ENCODE results near the gene GPC6. TPM values are rescaled to one million over a fixed set of nuclear protein-coding genes. Genes with fewer than 3 reads are reported as not detected.

The GPC6 gene
- total RNA-seq, 1 donor from 2014 or later: 50.3 TPM

GRCh38 chr13:94344126-94344818, 1117.7 kb downstream of the GPC6 start:
- H3K27me3 Mint-ChIP-seq: no peaks in the 10 kb centered on the region
- H3K4me3 Mint-ChIP-seq (ENCODE audit: low read depth): peak overlapping the region; percentile 29
- DNase-seq (ENCODE audit: low spot score, unreplicated experiment): no peak
- peak overlapping the region; percentile 88 for H3K27ac Mint-ChIP-seq
- H3K4me1 Mint-ChIP-seq (ENCODE audit: low read depth): peaks cover 19% of the 10 kb centered on the region
- H3K36me3 Mint-ChIP-seq (ENCODE audit: insufficient read depth): peaks cover 2% of the 10 kb centered on the region
- H3K9me3 Mint-ChIP-seq (ENCODE audit: low read depth): no peaks in the 10 kb centered on the region
- TF ChIP-seq, protein P1, sequence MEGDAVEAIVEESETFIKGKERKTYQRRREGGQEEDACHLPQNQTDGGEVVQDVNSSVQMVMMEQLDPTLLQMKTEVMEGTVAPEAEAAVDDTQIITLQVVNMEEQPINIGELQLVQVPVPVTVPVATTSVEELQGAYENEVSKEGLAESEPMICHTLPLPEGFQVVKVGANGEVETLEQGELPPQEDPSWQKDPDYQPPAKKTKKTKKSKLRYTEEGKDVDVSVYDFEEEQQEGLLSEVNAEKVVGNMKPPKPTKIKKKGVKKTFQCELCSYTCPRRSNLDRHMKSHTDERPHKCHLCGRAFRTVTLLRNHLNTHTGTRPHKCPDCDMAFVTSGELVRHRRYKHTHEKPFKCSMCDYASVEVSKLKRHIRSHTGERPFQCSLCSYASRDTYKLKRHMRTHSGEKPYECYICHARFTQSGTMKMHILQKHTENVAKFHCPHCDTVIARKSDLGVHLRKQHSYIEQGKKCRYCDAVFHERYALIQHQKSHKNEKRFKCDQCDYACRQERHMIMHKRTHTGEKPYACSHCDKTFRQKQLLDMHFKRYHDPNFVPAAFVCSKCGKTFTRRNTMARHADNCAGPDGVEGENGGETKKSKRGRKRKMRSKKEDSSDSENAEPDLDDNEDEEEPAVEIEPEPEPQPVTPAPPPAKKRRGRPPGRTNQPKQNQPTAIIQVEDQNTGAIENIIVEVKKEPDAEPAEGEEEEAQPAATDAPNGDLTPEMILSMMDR (IDR thresholded peaks at IDR 0.05; ENCODE audit: unreplicated experiment): no peak

DNA sequence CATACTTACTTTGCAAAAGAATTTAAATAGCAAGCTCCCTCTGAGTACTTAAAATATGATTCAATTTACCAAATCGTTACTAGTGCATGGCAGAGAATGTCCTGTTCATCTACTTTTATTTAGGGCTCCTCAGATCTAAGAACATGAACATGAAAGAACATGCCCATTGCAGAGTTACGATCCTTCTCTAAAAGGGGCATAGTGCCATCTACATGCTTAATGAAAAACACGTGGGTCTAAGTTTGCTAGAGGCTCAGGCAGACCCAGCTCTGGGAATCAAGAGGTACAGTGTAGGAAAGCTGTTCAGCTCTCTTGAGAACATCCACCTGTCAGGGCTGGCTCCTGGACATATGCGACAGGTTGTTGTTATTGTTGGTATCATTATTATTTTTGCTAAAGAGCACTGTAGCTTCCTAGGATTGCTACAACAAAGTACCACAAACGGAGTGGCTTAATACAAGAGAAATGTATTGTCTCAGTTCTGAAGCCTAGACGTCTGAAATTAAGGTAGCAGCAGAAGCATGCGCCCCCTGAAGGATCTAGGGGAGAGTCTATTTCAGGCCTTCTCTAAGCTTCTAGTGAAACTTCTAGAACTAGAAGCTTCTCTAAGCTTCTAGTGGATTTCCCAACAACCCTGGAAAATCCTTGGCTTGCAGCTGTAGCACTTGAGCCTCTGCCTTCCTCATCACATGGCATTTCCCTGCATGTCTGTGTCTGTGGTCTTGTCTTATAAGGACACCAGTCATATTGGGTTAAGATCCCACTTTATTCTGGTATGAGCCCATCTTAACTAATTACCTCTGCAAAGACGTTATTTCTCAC, 1119.0 kb downstream of the GPC6 start:
- H3K4me1 Mint-ChIP-seq (ENCODE audit: low read depth): peaks cover 19% of the 10 kb centered on the region
- DNase-seq (ENCODE audit: low spot score, unreplicated experiment): no peak
- no peak overlapping the region for H3K27ac Mint-ChIP-seq

DNA sequence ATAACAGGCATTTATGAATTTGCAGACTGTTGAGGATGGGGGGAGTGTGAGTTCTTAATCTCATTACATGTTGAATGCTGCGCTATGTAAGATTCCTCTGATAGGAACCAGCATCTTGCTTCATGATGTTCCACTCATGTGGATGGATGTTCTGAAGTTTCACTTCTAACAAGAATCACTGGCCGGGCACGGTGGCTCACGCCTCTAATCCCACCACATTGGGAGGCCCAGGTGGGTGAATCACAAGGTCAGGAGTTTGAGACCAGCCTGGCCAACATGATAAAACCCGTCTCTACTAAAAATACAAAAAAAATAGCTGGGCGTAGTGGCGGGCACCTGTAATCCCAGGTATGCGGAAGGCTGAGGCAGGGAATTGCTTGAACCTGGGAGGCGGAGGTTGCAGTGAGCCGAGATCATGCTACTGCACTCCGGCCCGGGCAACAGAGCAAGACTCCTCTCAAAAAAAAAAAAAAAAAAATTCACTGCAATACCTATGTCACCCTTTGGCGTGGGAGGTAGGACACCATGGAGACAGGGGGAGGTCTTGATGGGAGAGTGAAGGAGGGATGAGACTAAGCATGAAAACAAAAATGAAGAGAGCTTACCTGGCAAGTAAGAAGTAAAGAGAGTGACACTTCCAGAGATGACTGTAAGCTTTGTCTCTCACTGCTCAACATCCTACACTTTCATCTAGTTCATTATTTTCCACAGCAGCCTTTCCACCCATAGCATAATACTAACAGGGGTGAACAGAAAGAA, 1119.8 kb downstream of the GPC6 start:
- no peak overlapping the region for H3K27ac Mint-ChIP-seq
- H3K36me3 Mint-ChIP-seq (ENCODE audit: insufficient read depth): peaks cover 2% of the 10 kb centered on the region
- H3K9me3 Mint-ChIP-seq (ENCODE audit: low read depth): no peaks in the 10 kb centered on the region
- H3K27me3 Mint-ChIP-seq: no peaks in the 10 kb centered on the region
- peaks cover 19% of the 10 kb centered on the region for H3K4me1 Mint-ChIP-seq (ENCODE audit: low read depth)
- no peak overlapping the region for H3K4me3 Mint-ChIP-seq (ENCODE audit: low read depth)
- TF ChIP-seq, protein P1 (IDR thresholded peaks at IDR 0.05; ENCODE audit: unreplicated experiment): no peak
- no peak for DNase-seq (ENCODE audit: low spot score, unreplicated experiment)

More for the DNA sequence above, 1119.0 kb downstream of the GPC6 start:
- no peaks in the 10 kb centered on the region for H3K27me3 Mint-ChIP-seq
- H3K4me3 Mint-ChIP-seq (ENCODE audit: low read depth): no peak overlapping the region
- TF ChIP-seq, protein P1 (IDR thresholded peaks at IDR 0.05; ENCODE audit: unreplicated experiment): no peak
- peaks cover 2% of the 10 kb centered on the region for H3K36me3 Mint-ChIP-seq (ENCODE audit: insufficient read depth)
- no peaks in the 10 kb centered on the region for H3K9me3 Mint-ChIP-seq (ENCODE audit: low read depth)

- H3K36me3 Mint-ChIP-seq (ENCODE audit: insufficient read depth): peaks cover 6% of the 10 kb centered on the region
- no peak overlapping the region for H3K4me3 Mint-ChIP-seq (ENCODE audit: low read depth)
- H3K27me3 Mint-ChIP-seq: no peaks in the 10 kb centered on the region
- no peak for DNase-seq (ENCODE audit: low spot score, unreplicated experiment)
- peaks cover 2% of the 10 kb centered on the region for H3K9me3 Mint-ChIP-seq (ENCODE audit: low read depth)
- TF ChIP-seq, protein P1 (IDR thresholded peaks at IDR 0.05; ENCODE audit: unreplicated experiment): no peak
- no peak overlapping the region for H3K27ac Mint-ChIP-seq
- H3K4me1 Mint-ChIP-seq (ENCODE audit: low read depth): no peaks in the 10 kb centered on the region
Measured at GRCh38 chr13:94351292-94351990, 1124.8 kb downstream of the GPC6 start.

Data from progenitor cell of endocrine pancreas (in vitro differentiated cells).